ENCODE measurements around the gene SLC26A8. TPM values are rescaled to one million over a fixed set of nuclear protein-coding genes. Genes with fewer than 3 reads are reported as not detected.
"Not testable (repeated sequence)": the region's sequence is repeated elsewhere in the genome, so short reads cannot be mapped to it uniquely, and the experiment has no call there.

SLC26A8 gene
- total RNA-seq, 3 donors from 2014 or later, result 0.29 to 0.48 TPM; not detected in 1

GRCh38 chr6:35948725-35949124 is 75.7 kb downstream of the SLC26A8 start:
- intact Hi-C loops (cut with DNase I; ENCODE audit: low total_unique reads), result no loop called here
- DNase-seq (ENCODE audit: low spot score in 2 of 2), result no peak
- H3K9me3 ChIP-seq, result no peaks in the 10 kb centered on the region
- H3K4me3 ChIP-seq, result no peak overlapping the region
- H3K27ac ChIP-seq, result no peak overlapping the region
- H3K4me1 ChIP-seq, result no peaks in the 10 kb centered on the region
- TF ChIP-seq POLR2AphosphoS5 (IDR thresholded peaks at IDR 0.05) (no peak), POLR2A (IDR thresholded peaks at IDR 0.05) (no peak), CTCF (IDR thresholded peaks at IDR 0.05) (no peak)
- H3K27me3 ChIP-seq, result no peaks in the 10 kb centered on the region
- H3K36me3 ChIP-seq, result no peaks in the 10 kb centered on the region

DNA sequence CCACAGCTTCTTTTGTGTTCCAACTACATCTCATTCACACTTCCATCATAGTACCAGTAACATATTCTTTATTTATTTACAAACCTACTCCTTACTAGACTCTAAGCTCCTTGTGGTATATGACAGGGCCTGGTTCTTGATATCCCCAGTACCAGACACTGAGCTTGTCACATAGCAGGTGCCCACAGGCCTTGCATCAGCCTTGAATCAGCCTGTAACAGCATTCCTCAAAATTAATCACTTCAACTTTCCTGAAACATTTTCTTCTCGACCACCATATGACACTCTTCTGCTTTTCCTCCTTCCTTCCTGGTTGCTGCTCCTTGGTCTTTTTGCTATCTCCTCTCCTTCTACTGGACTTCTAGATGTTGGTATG is 78.8 kb downstream of the SLC26A8 start:
- H3K27me3 ChIP-seq, result no peaks in the 10 kb centered on the region
- intact Hi-C loops (cut with DNase I; ENCODE audit: low total_unique reads), result no loop called here
- no peaks in the 10 kb centered on the region for H3K9me3 ChIP-seq
- H3K4me3 ChIP-seq, result no peak overlapping the region
- H3K36me3 ChIP-seq, result no peaks in the 10 kb centered on the region
- H3K27ac ChIP-seq, result no peak overlapping the region
- no peak for TF ChIP-seq CTCF (IDR thresholded peaks at IDR 0.05)
- TF ChIP-seq POLR2A (IDR thresholded peaks at IDR 0.05), result no peak
- no peaks in the 10 kb centered on the region for H3K4me1 ChIP-seq
- DNase-seq (ENCODE audit: low spot score in 2 of 2), result no peak

DNA sequence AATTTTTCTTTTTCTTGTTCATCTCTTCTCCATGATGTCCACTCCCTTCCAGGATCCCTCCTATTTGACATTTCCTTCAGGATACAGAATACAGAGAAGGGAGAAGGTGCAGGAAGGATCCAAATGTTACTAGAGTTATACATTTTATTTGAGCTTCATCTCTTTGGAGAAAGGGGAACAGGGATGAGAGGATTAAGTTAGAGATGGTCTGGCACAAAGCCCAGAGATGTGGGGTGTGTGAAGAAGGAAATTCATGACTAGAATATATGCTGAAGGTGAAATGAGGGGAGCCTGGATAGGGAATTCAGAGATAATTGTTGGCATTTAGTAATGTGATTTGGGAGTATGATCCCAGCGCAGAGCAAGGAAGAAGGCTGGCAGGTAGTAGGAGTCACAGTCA is 81.1 kb downstream of the SLC26A8 start:
- Histone ChIP-seq H3K9me3 (no peaks in the 10 kb centered on the region), H3K27me3 (no peaks in the 10 kb centered on the region), H3K4me1 (no peaks in the 10 kb centered on the region), H3K27ac (no peak overlapping the region), H3K4me3 (no peak overlapping the region), H3K36me3 (no peaks in the 10 kb centered on the region)
- intact Hi-C loops (cut with DNase I; ENCODE audit: low total_unique reads), result no loop called here
- no peak for DNase-seq (ENCODE audit: low spot score in 2 of 2)
- TF ChIP-seq POLR2AphosphoS5 (IDR thresholded peaks at IDR 0.05), result no peak
- no peak for TF ChIP-seq POLR2A (IDR thresholded peaks at IDR 0.05)
- no peak for TF ChIP-seq CTCF (IDR thresholded peaks at IDR 0.05)

GRCh38 chr6:35942355-35942754 is 82.1 kb downstream of the SLC26A8 start:
- Histone ChIP-seq H3K4me1 (no peaks in the 10 kb centered on the region), H3K36me3 (no peaks in the 10 kb centered on the region), H3K27me3 (no peaks in the 10 kb centered on the region), H3K4me3 (no peak overlapping the region), H3K27ac (no peak overlapping the region), H3K9me3 (no peaks in the 10 kb centered on the region)
- TF ChIP-seq POLR2A (IDR thresholded peaks at IDR 0.05) (no peak), POLR2AphosphoS5 (IDR thresholded peaks at IDR 0.05) (no peak), CTCF (IDR thresholded peaks at IDR 0.05) (no peak)
- no peak for DNase-seq (ENCODE audit: low spot score in 2 of 2)
- intact Hi-C loops (cut with DNase I; ENCODE audit: low total_unique reads), result no loop called here

GRCh38 chr6:35941170-35941569 is 83.3 kb downstream of the SLC26A8 start:
- H3K4me3 ChIP-seq; H3K36me3 ChIP-seq; intact Hi-C loops (cut with DNase I; ENCODE audit: low total_unique reads); DNase-seq (ENCODE audit: low spot score in 2 of 2); H3K9me3 ChIP-seq; H3K27ac ChIP-seq; H3K27me3 ChIP-seq; H3K4me1 ChIP-seq: not testable (repeated sequence)

GRCh38 chr6:35940014-35940413 is 84.4 kb downstream of the SLC26A8 start:
- intact Hi-C loops (cut with DNase I; ENCODE audit: low total_unique reads); DNase-seq (ENCODE audit: low spot score in 2 of 2); H3K27me3 ChIP-seq; H3K27ac ChIP-seq; H3K36me3 ChIP-seq; H3K4me3 ChIP-seq; H3K9me3 ChIP-seq; H3K4me1 ChIP-seq: not testable (repeated sequence)

DNA sequence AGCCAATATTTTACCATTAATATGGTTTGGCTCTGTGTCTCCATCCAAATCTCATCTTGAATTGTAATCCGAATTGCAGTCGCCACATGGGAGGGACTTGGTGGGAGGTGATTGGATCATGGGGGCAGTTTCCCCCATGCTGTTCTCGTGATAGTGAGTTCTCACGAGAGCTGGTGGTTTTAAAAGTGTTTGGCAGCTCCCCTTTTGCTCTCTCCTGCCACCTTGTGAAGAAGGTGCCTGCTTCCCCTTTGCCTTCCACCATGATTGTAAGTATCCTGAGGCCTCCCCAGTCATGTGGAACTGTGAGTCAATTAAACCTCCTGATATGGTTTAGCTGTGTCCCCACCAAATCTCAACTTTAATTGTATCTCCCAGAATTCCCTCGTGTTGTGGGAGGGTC is 85.2 kb downstream of the SLC26A8 start:
- H3K9me3 ChIP-seq; intact Hi-C loops (cut with DNase I; ENCODE audit: low total_unique reads); H3K4me3 ChIP-seq; H3K27ac ChIP-seq; DNase-seq (ENCODE audit: low spot score in 2 of 2); H3K27me3 ChIP-seq; H3K4me1 ChIP-seq; H3K36me3 ChIP-seq: not testable (repeated sequence)

Measured in breast epithelium (tissue), 4 donors.